ENCODE data around the gene SLC6A13.

The SLC6A13 gene

DNA sequence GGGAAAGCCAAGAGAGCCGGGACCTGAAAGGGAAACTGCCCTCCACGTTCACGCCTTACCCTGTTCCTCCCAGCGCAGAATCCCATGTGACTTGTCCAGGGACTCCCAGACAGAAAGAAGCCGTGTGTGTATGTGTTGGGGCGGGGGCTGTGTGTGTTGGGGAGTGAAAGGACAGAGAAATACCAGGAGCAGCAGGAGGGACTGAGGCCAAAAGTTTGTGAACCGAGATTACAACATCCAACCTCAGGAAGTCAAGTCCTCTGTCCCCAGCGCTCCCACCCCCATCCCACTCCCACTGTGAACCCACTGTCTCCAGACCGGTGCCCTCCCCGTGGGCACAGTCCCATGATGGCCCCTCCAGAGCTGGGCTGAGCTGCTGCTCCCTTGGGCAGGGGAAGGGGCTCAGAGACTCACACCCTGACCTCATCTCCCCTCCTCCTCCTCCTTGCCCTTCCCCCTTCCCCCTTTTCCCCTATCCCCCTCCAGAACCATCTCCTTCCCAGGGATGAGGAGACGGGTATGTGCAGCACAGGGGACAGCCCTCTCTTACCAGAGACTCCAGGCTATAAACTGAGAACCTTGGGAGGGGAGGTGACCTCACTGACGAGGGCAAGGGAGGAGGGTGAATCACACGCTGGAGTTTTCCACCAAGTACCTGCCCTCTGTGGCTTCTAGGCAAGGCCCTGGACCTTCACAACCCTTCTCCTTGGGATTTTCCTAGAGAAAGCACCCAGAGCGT lies 48.5 kb downstream of the SLC6A13 start, which contains the start of gene SLC6A12:
SLC6A12 (minus strand) TSS at position 155 of the 739 bp plus-strand sequence. CDS start 4,171 bp downstream, outside the sequence.
- no peak for DNase-seq (ENCODE audit: low read depth)

DNA sequence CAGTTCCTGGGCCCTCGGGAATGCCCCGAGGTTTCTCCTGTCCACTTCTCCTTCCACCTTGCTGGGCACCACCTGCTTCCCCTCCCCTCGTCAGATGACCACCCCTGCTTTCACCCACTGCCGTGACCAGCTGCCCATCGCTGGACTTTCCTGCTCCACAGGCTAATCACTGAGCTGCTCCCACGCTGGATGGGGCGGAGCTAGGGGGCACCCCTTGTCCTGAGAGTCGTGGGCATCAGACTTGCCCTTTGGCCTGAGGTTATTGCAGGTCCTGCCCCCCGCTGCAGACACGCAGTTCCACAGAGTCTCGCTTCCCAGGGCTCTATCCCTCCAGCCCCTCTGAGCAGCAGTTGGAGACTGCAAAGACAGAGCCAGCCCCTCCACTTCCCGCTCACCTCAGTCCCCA lies 49.1 kb downstream of the SLC6A13 start:
- no peak for DNase-seq (ENCODE audit: low read depth)

DNA sequence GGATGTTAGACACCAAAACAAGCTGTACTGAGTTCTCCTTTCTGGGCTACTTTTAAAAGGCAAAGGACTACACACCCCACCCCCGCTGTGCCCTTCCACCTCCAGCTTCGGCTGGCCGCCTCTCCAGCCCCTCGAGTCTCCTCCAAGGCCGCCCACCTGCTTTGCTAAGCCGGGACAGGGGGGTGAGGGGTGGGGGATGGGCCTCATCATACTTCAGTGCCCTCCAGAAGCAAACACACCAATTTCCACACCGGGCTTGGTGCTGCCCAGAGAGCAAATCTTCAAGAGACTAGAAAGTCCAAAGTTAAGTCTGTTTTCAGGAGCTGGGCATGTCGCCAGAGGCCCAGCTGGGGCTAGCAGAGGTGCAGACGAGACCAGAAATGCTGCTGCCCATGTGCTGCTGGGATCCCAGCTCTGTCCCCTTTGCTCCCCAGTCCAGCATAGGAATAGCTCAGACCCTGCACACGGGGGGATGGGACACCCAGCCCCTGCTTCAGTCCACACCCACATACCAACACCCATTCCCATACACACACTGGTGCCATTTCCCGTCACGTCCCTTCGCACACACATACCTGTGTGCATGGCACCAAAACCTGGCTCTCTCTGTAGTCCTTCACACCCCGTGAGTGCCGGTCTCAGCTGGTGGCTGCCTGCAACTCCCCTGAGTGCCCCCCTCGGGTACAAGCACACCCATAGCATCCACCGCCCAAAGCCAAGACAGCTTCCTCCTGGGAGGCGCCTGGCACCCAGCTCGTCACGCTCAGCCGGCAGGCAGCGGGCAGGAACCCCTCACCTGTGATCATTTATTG lies 49.7 kb downstream of the SLC6A13 start:
- no peak for DNase-seq (ENCODE audit: low read depth)

DNA sequence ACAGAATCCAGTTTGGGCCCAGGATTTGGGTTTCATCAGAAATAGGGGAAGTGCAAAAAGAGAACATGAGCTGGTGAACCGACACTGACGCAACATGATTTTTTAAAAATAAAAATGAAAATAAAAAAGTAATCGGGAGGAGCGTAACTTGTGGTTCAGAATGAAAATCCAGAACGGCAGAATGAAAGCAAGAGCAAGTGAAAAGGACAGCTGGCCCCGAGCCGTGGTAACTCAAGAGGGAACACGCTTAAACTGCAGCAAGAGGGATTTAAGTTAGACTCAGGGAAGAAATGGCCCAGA lies 50.3 kb downstream of the SLC6A13 start:
- DNase-seq (ENCODE audit: low read depth): no peak

DNA sequence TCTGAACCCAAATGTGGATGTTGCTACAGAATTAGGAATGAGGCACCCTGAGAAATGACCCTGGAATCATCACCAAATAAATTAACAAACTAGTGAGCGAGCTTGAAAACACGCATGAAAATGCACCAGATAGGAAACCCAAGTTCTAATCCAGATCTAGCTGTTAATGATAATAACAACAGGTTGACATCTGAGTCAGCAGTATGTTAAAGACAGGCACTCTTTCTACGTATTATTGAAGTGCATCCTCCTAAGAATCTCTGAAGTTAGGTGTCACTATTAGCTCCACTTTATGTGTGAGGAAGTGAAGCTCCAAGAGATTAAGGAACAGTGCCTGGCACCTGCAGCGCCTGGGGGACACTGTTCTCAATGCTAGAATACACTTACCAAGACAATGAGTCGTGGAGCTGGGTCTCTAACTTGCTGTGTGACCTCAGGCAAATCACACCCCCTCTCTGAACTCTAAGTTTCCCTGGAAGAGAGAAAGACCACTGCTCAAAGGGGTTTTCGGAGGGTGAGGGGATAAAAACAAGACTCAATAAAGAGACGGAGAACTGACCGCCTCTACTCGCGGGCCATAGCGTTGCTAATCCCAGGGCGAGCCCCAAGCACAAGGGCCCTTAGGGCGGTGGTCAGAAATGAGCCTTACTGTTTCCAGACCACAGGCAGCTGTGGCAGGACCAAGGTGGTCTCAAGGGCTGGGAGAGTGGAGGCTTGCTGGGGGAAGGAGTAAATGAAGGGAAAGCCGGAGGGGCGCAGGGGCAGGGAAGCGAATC lies 50.8 kb downstream of the SLC6A13 start:
- DNase-seq (ENCODE audit: low read depth): no peak

DNA sequence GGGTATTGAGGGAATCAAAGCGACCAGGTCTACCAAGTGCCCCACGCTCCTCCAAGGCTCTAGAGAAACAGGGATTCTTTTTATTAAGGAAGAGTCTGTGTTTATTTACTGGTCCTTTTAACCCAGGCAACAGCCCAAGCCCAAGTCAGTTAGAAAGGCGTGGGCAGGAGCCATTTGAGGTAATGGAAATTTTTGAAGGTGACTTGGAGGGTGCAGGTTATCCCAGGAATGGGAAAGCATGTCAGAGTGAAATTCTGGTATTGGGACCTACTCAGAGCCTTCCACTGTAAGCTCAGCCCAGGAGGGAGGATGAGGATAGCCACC lies 51.5 kb downstream of the SLC6A13 start:
- no peak for DNase-seq (ENCODE audit: low read depth)

DNA sequence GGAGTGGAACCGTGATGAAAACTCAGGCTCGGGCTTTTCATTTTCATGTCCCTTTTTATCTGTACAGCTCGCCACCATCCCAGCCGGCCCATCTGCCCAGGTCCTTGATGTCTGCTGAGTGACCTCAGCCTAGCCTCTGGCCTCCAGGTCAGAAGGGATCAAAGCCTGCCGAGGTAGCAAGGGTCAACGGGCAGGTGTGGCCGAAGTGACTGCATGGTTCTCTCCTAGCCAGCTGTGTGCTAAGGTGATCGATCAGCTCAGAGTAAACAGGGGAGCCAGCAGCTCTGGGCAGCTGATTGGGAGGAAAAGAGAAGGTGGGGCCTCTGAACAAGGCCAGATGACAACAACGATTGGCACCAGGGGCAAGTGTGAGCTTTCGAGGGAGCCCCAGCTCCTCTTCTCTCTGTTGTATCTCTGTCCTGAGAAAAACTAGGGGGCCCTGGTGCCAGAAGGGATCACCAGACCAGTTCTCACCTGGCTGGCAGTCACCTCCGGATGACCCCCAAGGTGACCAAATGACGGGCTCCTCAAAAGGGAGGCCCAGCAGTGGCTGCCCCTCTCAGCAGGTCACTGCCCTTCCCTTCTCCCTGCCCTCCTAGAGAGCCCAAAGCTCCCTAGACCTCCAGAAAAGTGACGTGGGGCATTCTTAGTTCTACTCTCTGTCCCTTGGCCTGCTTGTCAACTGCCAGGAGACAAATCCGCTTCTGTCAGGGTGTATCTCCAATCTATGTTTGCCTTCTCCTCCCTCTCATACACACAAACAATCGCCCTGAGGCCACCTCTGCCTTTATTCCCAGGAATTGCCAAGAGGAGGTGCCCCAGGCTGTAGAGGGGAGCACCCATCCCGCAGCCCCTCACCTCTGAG lies 52.1 kb downstream of the SLC6A13 start:
- DNase-seq (ENCODE audit: low read depth): no peak

DNA sequence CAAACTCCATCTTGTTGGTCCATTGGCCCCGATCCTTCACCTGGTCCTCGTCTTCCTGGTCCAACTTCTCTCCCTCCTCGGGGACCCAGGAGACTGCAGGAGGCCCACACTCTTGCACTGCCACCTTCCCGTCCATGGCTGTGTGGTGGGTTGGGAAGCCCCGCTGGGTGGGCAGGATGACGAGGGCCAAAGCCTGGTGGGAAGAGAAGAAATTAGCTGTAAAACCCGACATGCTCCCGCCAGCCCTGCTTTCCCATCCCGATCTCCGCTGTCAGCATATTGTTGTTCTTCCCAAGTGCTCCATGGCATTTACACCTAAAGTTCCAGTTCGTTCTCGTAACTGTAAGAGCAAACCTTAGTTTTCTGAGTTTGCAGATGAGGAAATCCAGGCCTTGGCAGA lies 52.8 kb downstream of the SLC6A13 start:
- DNase-seq (ENCODE audit: low read depth): no peak

DNA sequence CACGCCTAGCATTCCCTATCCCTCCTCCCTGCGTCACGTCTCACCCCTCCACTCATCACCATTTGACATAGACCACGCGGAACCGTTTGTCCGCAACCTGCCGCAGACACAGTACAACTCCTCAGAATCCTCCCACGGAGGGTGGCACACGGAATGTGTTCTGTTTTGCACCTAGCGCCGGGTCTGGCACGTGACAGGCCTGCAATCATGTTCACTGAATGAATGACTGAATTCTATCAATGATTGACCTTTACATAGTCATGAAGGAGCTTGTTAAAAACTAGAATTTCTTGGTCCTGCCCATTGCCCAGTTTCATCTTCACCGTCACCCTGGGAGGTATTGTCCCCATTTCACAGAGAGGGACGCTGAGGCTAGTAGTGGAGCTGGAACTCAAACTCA lies 53.4 kb downstream of the SLC6A13 start:
- no peak for DNase-seq (ENCODE audit: low read depth)

DNA sequence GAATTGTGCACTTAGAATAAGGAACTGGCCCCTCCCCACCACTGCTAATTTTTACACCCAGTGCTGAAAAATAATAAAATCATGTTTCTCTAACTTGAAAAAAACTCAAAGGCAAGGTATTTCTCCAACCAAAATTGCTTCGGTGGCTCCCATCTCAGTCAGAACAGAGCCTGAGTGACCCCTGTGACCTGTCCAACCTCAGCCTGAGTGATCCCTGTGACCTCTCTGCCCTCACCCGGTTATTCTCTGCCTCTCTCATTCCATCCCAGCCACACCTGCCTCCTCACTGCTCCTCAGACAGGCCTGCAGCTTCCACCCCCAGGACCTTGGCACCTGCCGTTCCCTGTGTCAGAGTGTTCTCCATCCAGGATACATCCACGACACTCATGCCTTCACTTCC lies 53.8 kb downstream of the SLC6A13 start:
- DNase-seq (ENCODE audit: low read depth): no peak

DNA sequence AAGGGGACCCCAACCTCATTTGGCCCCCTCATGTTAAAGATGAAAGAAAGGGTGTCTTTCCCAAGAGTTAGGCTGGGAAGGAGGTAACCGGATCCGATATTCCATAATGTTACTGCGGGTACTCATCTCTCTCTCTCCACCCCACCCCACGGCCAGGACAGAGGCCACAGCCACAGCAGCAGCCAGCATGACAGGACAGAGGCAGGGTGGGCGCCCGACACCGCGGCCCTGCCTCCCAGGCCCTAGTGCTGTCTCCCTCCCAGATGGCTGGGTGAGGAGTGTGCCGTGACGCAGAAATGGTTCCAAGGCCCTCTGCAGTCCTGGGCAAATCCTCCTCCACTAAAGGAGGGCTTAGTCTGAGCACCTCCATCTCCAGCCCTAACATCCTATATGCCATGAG lies 54.8 kb downstream of the SLC6A13 start:
- no peak for DNase-seq (ENCODE audit: low read depth)

DNA sequence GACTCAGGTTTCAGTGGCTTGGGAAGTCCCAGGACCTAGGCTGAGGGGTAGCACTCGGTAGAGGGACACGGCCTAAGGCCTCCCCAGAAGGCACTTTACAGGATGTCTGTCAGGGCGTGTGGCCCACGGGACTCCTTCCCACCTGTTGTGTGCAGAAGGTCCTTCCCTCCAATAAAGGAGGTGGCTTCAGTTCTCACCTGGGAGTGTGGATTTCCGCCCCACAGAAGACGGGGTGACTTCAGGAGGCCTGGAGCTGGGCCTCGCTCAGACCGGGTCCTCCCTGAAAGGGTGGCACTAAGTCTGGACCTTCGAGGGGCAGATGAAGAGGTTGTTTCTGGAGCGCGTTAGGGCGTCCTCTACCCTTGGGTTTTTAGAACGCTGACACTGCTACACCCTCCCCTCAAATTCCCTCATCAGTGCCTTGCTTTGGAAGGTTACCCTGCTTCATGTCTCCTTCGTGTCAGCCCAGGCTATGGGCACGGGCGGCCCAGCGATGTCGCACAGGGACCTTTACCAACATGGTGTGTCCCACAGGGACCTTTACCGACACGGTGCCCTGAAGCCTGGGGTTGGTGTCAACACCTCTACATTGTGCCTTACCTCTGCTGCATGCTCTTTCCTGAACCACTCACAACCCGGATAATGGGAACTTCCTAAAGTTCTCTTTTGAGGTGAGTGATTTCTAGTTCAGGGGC lies 55.7 kb downstream of the SLC6A13 start:
- DNase-seq (ENCODE audit: low read depth): no peak

DNA sequence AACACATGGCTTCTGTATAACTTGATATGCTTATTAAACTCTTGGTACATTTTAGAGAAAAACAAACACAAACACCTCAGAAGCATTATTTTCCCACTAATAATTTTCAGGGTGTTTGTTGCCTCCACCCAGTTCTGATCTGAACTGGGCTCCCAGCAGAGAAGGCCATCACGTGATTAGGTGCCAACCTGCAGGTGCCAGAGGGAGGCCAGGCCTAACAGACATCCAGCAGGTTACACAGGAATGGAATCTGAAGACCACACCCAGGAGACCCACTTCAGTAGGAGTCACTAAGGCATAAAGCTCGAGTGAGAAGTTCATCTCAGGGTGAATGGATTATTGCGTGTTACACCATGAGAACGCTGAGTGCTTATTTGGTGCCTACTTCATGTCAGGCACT lies 57.6 kb downstream of the SLC6A13 start:
- no peak for DNase-seq (ENCODE audit: low read depth)

DNA sequence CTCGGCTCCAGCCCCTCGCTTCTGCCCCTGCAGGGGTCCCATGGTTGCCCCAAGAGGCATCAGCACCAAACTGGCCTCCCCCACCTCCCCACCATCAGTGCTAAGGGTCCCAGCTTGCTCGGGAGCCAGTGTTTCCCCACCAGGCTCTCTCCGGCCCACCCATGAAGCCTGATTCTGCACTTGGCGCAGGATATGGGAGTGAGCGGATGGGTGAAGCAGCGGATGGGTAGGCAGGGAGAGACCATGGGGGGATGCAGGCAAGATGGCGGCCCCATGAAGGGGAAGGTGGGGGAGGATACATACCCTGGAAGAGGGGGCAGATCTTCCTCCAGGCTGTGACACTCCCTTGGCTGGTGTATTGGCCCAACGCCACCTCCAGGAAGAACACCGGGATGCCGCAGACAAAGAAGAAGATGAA lies 58.4 kb downstream of the SLC6A13 start:
- no peak for DNase-seq (ENCODE audit: low read depth)

DNA sequence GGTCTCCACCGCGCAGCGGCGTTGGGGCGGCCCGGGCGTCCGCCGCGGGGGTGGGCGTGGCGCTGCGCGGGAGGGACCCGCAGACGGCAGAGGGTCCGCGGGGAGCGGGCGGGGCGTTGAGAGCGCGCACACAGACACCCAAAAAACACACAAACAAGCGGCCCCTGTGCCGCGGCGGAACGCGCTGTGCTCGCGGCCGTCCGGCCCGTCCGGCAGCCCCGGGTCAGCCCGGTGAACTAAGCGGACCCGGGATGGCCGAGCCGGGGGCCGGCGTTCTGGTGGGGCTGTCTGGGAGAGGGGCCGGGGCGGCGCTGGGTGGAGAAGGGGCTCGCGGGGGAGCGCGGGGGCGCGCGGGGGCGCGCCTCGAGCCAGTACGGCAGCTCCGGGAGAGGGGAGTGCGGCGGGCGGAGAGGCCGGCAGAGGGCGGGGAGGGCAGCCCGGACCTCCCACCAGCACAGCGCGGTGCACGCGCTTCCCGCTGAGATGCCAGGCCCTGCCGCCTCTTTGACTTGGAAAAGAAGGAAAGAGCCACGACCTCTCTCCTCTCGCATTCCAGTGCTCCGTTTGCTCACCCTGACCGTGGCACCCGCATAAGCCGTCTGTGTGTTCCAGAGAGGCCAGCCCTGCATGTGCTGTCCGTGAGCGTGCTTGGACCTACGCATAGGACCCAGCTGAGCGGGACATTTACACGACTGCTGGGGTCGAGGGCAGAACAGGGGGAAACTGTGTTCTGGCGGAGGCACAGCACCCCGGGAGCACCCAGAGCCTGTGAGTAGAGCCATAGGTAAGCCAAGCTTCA lies 59.0 kb downstream of the SLC6A13 start:
- no peak for DNase-seq (ENCODE audit: low read depth)

DNA sequence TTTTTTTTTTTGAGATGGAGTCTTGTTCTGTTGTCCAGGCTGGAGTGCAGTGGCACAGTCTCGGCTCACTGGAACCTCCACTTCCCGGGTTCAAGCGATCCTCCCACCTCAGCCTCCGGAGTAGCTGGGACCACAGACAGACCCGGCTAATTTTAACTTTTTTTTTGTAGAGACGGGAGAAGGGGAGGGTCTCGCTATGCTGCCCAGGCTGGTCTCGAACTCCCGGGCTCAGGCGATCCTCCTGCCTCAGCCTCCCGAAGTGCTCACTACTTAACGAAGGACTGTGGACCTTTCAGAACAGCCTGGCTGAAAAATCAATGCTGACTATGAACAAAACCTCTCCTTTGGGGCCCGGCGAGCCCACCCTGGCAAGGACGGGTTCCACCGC lies 59.6 kb downstream of the SLC6A13 start:
- DNase-seq (ENCODE audit: low read depth): no peak

DNA sequence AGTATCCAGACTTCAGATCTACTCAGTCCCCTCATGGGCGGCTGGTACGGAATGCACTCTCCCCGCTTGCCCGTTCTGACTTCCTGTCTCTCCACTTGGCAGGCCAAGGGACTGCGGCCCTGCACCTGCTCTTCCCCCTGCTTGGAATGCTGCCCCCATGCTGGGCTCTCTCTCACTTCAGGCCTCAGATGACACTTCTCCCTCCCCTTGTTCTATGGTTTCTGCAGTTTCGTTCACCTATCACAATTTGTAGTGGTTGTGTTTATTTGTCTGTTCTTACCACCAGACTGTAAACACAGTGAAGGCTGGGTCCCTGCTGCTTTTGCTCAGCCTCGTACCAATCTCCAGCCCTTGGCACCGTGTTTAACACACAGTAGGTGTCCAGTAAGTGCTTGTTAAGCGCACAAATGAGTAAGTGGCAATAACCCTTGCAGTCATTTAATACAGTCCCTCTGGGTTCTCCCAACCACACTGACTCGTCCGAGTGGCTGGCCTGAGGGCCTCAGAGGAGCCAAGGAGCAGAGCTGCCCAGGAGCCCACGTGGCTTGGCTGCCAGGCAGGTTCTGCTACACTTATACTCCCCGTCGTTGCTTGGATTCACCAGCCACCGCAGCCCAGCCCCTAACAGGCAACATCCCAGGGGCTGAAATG lies 60.4 kb downstream of the SLC6A13 start:
- no peak for DNase-seq (ENCODE audit: low read depth)

DNA sequence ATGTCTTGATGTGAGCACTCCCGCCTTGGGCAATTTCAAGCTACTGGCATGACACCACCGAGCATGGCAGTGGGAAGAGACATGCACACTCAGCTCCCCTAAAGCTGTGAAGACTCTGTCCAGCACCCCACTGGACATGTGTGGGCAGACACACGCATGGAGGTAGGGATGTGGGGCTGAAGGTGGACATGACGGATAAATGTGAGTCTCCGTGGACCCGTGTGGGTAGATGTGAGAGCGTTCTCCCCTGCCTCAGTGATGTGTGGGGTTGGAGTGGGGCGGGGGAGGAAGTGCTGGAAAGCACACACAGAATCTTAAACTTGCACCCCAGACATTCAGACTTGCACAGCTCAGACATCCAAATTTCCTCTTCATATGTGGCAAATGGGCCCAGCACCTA lies 61.3 kb downstream of the SLC6A13 start:
- no peak for DNase-seq (ENCODE audit: low read depth)

DNA sequence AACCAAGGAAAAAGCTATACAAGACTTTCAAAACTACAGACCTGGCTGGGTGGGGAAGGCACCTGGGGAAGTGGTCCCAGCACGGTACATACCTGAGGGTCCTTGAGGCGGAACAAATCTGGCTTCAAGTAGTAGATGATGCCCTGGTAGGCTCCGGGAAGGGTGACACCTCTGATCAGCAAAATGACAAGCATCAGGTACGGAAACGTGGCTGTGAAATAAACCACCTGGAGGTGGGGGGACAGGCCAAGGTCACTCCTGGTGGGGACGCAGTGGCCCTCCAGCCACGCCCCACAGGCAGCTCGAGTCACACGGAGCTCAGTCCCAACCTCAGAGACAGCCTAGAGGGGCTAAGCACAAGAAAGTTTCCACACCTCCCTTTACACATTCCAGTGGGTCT lies 63.9 kb downstream of the SLC6A13 start:
- no peak for DNase-seq (ENCODE audit: low read depth)
